ENCODE measurements around the gene AUTS2. TPM values are rescaled to one million over a fixed set of nuclear protein-coding genes. Genes with fewer than 3 reads are reported as not detected.
A peak's percentile ranks its signal among the peaks of the same experiment; 100 is the strongest.
"Not testable (repeated sequence)": the region's sequence is repeated elsewhere in the genome, so short reads cannot be mapped to it uniquely, and the experiment has no call there.

The AUTS2 gene
- total RNA-seq, 2 experiments from 2014 or later = 4.0 to 4.7 TPM

GRCh38 chr7:70354409-70355169 is 756.3 kb downstream of the AUTS2 start:
- intact Hi-C loops (cut with micrococcal nuclease) = no loop called here
- no peaks in the 10 kb centered on the region for H3K27me3 Mint-ChIP-seq
- H3K9me3 Mint-ChIP-seq = peaks cover 3% of the 10 kb centered on the region
- no peaks in the 10 kb centered on the region for H3K36me3 Mint-ChIP-seq
- ChIA-PET POLR2A (no interaction called here), CTCF (interaction anchor here (0.8 kb wide), 1 partner anchor 343 kb away, joined by 3 read pairs; no protein-coding TSS in a partner anchor)
- H3K4me1 Mint-ChIP-seq (ENCODE audit: low read depth) = peaks cover 5% of the 10 kb centered on the region
- H3K4me3 Mint-ChIP-seq = no peak overlapping the region
- DNase-seq = peak; percentile 12
- H3K27ac Mint-ChIP-seq = no peak overlapping the region

DNA sequence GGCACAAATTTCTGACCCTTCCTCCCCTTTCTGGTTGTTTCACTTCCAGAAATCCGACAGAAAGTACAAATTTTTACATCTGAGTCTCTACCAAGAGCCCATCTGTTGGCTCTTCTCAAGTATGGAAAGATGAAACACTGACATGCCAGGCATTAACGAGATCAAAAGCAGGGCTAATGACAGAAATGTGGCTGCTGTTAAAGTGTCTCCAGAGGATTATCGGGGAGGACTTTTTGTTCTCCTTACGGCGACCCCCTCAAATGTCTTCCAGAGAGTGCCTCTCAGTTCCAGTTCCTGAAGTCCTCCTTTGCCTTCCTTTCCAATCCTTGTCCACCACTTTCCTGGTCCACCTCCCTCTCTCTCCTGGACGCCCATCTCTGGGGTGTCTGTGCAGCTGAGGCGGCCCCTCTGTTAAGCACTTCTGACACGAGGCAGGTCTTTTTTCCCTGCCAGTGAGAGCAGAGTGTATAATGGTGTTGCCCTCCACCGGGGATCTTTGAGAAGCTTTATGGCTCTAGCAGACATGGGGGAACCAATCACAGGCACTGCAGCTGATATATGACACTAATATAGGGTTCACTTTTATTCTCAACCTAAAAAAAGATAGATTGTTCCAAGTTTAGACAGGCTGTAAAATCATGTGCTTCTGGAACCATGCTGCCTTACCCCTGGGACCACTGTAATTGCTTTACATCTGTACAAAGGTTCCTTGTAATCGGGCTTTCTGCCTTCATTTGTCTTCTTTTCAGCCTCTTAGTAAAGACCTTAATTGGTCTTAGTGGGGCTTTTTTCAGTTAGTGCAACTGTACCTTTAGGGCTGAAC is 757.1 kb downstream of the AUTS2 start:
- Mint-ChIP-seq H3K4me3 (no peak overlapping the region), H3K9me3 (peaks cover 3% of the 10 kb centered on the region), H3K36me3 (no peaks in the 10 kb centered on the region), H3K27me3 (no peaks in the 10 kb centered on the region), H3K27ac (no peak overlapping the region), H3K4me1 (ENCODE audit: low read depth) (peaks cover 5% of the 10 kb centered on the region)
- DNase-seq = no peak
- intact Hi-C loops (cut with micrococcal nuclease) = no loop called here
- ChIA-PET POLR2A (no interaction called here), CTCF (interaction anchor here (0.8 kb wide), 1 partner anchor 343 kb away, joined by 3 read pairs; no protein-coding TSS in a partner anchor)

- intact Hi-C loops (cut with micrococcal nuclease) = no loop called here
- ChIA-PET CTCF (no interaction called here), POLR2A (no interaction called here)
- no peak overlapping the region for H3K4me3 Mint-ChIP-seq
- no peaks in the 10 kb centered on the region for H3K9me3 Mint-ChIP-seq
- H3K36me3 Mint-ChIP-seq = no peaks in the 10 kb centered on the region
- no peaks in the 10 kb centered on the region for H3K27me3 Mint-ChIP-seq
- DNase-seq = no peak
- peaks cover 5% of the 10 kb centered on the region for H3K4me1 Mint-ChIP-seq (ENCODE audit: low read depth)
- H3K27ac Mint-ChIP-seq = no peak overlapping the region
Measured at GRCh38 chr7:70356085-70356786, 758.0 kb downstream of the AUTS2 start.

DNA sequence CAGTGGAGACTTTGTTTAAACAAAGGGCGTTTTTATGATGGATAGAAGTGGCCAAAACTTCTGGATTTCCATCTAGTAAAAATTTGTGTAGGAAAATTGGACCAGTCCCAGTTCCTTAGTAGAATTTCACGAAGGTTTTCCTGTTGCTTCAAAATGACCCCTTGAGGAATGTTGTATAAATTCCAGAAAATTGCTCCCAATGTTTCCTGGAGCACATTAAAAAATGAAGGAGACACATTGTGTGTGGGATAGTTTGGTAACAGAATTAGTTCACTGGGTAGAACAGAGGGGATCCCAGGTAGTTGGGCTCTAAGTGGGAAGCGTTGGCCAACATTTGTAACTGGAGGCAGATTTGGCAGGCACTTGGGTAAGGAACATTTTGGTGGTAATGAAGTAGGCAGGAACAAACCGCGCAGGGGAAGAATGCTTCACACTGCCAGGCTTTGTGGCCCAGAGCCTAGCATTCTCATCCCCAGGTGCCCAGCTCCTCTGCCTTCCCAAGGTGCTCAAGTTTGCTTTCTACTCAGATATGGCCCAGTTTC is 758.6 kb downstream of the AUTS2 start:
- H3K36me3 Mint-ChIP-seq = no peaks in the 10 kb centered on the region
- ChIA-PET CTCF (no interaction called here), POLR2A (no interaction called here)
- H3K27me3 Mint-ChIP-seq = no peaks in the 10 kb centered on the region
- intact Hi-C loops (cut with micrococcal nuclease) = no loop called here
- H3K4me1 Mint-ChIP-seq (ENCODE audit: low read depth) = peaks cover 10% of the 10 kb centered on the region
- no peak overlapping the region for H3K27ac Mint-ChIP-seq
- H3K9me3 Mint-ChIP-seq = no peaks in the 10 kb centered on the region
- no peak overlapping the region for H3K4me3 Mint-ChIP-seq
- no peak for DNase-seq

- CTCF ChIA-PET = interaction anchor here (1.0 kb wide), 1 partner anchor 338 kb away, joined by 3 read pairs; no protein-coding TSS in a partner anchor
- Mint-ChIP-seq H3K4me1 (ENCODE audit: low read depth) (peaks cover 10% of the 10 kb centered on the region), H3K27ac (no peak overlapping the region)
Measured at GRCh38 chr7:70360557-70360956, 762.3 kb downstream of the AUTS2 start.

DNA sequence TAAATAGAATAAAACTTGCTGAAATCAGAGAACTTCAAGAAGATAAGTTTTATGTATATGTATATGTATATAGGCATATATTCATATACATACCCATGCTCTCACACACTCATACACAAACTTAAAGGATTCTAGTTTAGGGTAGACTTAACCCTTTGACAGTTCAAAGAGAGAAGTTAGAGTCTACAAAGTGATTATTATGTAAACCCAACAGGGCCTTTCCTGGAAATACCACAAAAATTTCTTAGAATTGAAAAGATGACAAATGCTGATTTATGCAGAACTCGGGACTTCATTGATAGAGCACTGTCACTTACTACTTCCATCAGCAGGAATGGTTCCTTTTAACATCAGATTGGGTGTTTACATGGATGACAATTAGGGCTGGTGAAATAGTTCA is 763.5 kb downstream of the AUTS2 start:
- Mint-ChIP-seq H3K27ac (no peak overlapping the region), H3K36me3 (no peaks in the 10 kb centered on the region), H3K9me3 (no peaks in the 10 kb centered on the region), H3K4me3 (no peak overlapping the region), H3K27me3 (no peaks in the 10 kb centered on the region), H3K4me1 (ENCODE audit: low read depth) (peaks cover 10% of the 10 kb centered on the region)
- no peak for DNase-seq
- intact Hi-C loops (cut with micrococcal nuclease) = loop anchor here (5.0 kb wide), 1 partner anchor 335 kb away; no protein-coding TSS in a partner anchor
- CTCF ChIA-PET = no interaction called here
- POLR2A ChIA-PET = no interaction called here

More at GRCh38 chr7:70360557-70360956, 762.3 kb downstream of the AUTS2 start:
- intact Hi-C loops (cut with micrococcal nuclease) = loop anchor here (5.0 kb wide), 1 partner anchor 337 kb away; no protein-coding TSS in a partner anchor
- POLR2A ChIA-PET = no interaction called here
- H3K9me3 Mint-ChIP-seq = no peaks in the 10 kb centered on the region
- H3K27me3 Mint-ChIP-seq = no peaks in the 10 kb centered on the region
- DNase-seq = no peak
- no peaks in the 10 kb centered on the region for H3K36me3 Mint-ChIP-seq
- no peak overlapping the region for H3K4me3 Mint-ChIP-seq

- POLR2A ChIA-PET; H3K27ac Mint-ChIP-seq; DNase-seq; H3K27me3 Mint-ChIP-seq; CTCF ChIA-PET; H3K4me3 Mint-ChIP-seq; H3K36me3 Mint-ChIP-seq; H3K9me3 Mint-ChIP-seq; H3K4me1 Mint-ChIP-seq (ENCODE audit: low read depth): not testable (repeated sequence)
- intact Hi-C loops (cut with micrococcal nuclease) = loop anchor here (5.0 kb wide), 1 partner anchor 333 kb away; no protein-coding TSS in a partner anchor
Measured at GRCh38 chr7:70364393-70364792, 766.1 kb downstream of the AUTS2 start.

GRCh38 chr7:70371652-70372051 is 773.4 kb downstream of the AUTS2 start:
- POLR2A ChIA-PET = no interaction called here
- no peak overlapping the region for H3K27ac Mint-ChIP-seq
- no peaks in the 10 kb centered on the region for H3K9me3 Mint-ChIP-seq
- no peaks in the 10 kb centered on the region for H3K27me3 Mint-ChIP-seq
- no peaks in the 10 kb centered on the region for H3K4me1 Mint-ChIP-seq (ENCODE audit: low read depth)
- H3K4me3 Mint-ChIP-seq = no peak overlapping the region
- intact Hi-C loops (cut with micrococcal nuclease) = no loop called here
- CTCF ChIA-PET = no interaction called here
- no peaks in the 10 kb centered on the region for H3K36me3 Mint-ChIP-seq
- no peak for DNase-seq

GRCh38 chr7:70372768-70373515 is 774.7 kb downstream of the AUTS2 start:
- intact Hi-C loops (cut with micrococcal nuclease) = no loop called here
- Mint-ChIP-seq H3K4me3 (no peak overlapping the region), H3K9me3 (no peaks in the 10 kb centered on the region), H3K27me3 (no peaks in the 10 kb centered on the region), H3K27ac (no peak overlapping the region), H3K4me1 (ENCODE audit: low read depth) (no peaks in the 10 kb centered on the region), H3K36me3 (no peaks in the 10 kb centered on the region)
- ChIA-PET CTCF (no interaction called here), POLR2A (no interaction called here)
- DNase-seq = no peak

- Mint-ChIP-seq H3K27me3 (no peaks in the 10 kb centered on the region), H3K4me3 (no peak overlapping the region), H3K4me1 (ENCODE audit: low read depth) (no peaks in the 10 kb centered on the region), H3K27ac (no peak overlapping the region), H3K36me3 (no peaks in the 10 kb centered on the region), H3K9me3 (no peaks in the 10 kb centered on the region)
- ChIA-PET POLR2A (no interaction called here), CTCF (no interaction called here)
- no peak for DNase-seq
- intact Hi-C loops (cut with micrococcal nuclease) = no loop called here
Measured at GRCh38 chr7:70374772-70375533, 776.7 kb downstream of the AUTS2 start.

GRCh38 chr7:70376561-70377031 is 778.3 kb downstream of the AUTS2 start:
- Mint-ChIP-seq H3K27ac (no peak overlapping the region), H3K9me3 (no peaks in the 10 kb centered on the region), H3K4me1 (ENCODE audit: low read depth) (no peaks in the 10 kb centered on the region), H3K4me3 (no peak overlapping the region), H3K27me3 (no peaks in the 10 kb centered on the region), H3K36me3 (no peaks in the 10 kb centered on the region)
- ChIA-PET POLR2A (no interaction called here), CTCF (no interaction called here)
- no peak for DNase-seq
- intact Hi-C loops (cut with micrococcal nuclease) = no loop called here
